Brain microvascular endothelial cell (primary cell): ENCODE results near the gene SYNPO2L.

ENCODE experiments used
- DNase-seq: peaks from one replicate; pipeline ENCODE4 v3.0.0-alpha.2; 2020
- H3K27ac ChIP-seq: fragments of 250-450 bp; sonication (Bioruptor Pico); 2 replicates; pipeline ENCODE4 v1.5.1; 2020; ENCODE audit warnings: mild to moderate bottlenecking, moderate library complexity
- H3K27me3 ChIP-seq: fragments of 250-450 bp; sonication (Bioruptor Pico); replicated peaks from 2 replicates; pipeline ENCODE4 v1.5.1; 2020; ENCODE audit warnings: mild to moderate bottlenecking
- H3K36me3 ChIP-seq: fragments of 250-450 bp; sonication (Bioruptor Pico); replicated peaks from 2 replicates; pipeline ENCODE4 v1.5.1; 2020; ENCODE audit warnings: mild to moderate bottlenecking
- H3K4me3 ChIP-seq: 2 replicates; pipeline ENCODE4 v1.5.1; 2011; ENCODE audit warnings: low read depth, mild to moderate bottlenecking, control low read depth, low read length, moderate library complexity
- CTCF ChIP-seq: IDR thresholded peaks from 2 replicates; pipeline ENCODE4 v1.5.1; 2011; ENCODE audit warnings: low read depth, mild to moderate bottlenecking, moderate library complexity, low read length, control low read depth, inconsistent platforms; ENCODE audit errors: missing control alignments
- in situ Hi-C: cut with HindIII; loops from 2 replicates; pipeline ENCODE4 v1.10.0; 2017; ENCODE audit warnings: low sequenced_read_pairs, low pct_ligation_motif_present

The SYNPO2L gene

DNA sequence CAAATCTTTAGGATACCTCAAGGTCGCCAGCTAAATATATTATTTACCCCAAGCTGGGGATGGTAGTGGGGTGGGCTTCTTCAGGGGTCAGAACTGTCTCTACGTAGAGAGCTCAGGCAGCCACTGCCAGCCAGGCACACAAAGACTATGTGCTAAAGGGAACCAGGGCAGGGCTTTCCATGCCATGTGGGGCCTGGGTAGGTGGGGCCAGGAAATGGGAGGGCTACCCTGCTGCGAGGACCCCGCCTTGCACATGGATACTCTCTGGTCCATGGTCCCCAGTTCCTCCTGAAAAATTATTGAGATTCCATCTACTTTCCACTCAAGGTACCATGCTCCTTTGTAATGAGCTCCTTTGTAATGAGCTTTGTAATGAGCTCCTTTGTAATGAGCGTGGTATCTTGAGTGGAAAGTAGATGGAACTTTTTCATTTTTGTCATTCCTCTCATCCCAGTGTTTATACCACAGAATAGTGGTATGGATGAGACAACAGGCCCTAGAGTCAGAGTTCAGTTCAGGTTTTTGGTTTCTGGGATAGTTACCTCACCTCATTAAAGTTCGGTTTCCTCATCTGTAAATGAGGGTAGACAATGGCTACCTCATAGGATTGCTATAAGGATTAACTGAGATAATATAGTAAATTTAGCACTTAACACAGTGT is 5.8 kb downstream of the SYNPO2L start:
- in situ Hi-C loops: no loop called here
- no peak for TF ChIP-seq CTCF
- no peaks in the 10 kb centered on the region for H3K36me3 ChIP-seq
- no peaks in the 10 kb centered on the region for H3K27me3 ChIP-seq
- H3K4me3 ChIP-seq: no peak overlapping the region
- peak overlapping the region; percentile 97 for H3K27ac ChIP-seq
- no peak for DNase-seq

DNA sequence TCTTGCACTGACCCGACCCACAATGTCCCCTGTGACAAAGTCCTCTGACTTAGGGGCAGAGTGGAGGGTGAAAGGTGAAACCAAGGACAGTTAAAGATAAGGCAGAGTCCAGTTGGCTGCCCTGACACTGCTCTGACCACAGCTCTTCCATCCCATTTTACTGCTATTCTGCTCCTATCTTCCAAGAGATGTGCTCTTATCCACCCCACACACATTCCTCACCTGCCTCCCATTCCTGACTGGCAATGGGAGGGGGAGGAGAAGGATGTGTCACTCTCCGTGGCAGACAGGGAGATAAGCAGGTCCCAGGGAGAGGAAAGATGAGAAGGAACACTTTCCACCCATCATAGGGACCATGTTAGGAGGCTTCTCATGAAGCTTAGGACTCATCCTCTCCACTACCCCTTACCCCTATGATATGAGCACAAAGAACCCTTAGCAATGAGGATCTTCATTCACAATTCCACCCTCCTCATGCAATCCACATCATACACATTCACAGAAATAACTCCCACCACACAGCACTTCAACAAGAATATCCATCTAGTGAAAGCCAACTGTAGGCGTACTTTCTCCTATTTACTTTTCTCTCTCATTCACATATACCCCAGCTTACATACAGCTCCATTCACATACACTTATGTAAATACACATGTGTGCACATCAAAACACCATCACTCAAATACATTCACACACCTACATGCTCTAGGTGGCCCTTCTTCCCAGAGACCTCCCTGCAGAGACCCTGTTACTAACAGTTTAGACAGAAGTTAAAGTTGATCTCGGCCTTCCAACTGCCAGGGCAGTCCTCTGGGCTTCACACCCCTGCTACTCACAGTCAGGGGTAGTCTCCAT is 6.6 kb downstream of the SYNPO2L start:
- no peaks in the 10 kb centered on the region for H3K27me3 ChIP-seq
- no peaks in the 10 kb centered on the region for H3K36me3 ChIP-seq
- H3K27ac ChIP-seq: peak overlapping the region; percentile 97
- in situ Hi-C loops: no loop called here
- peak; percentile 37 for DNase-seq
- H3K4me3 ChIP-seq: no peak overlapping the region
- TF ChIP-seq CTCF: no peak

GRCh38 chr10:73647875-73648651 is 7.8 kb downstream of the SYNPO2L start:
- no peaks in the 10 kb centered on the region for H3K36me3 ChIP-seq
- peak overlapping the region; percentile 63 for H3K4me3 ChIP-seq
- TF ChIP-seq CTCF: no peak
- H3K27ac ChIP-seq: peak overlapping the region; percentile 16
- in situ Hi-C loops: no loop called here
- no peaks in the 10 kb centered on the region for H3K27me3 ChIP-seq
- no peak for DNase-seq

GRCh38 chr10:73647211-73647874 is 8.5 kb downstream of the SYNPO2L start:
- Histone ChIP-seq H3K4me3 (peak overlapping the region; percentile 63), H3K27ac (peak overlapping the region; percentile 16)
- DNase-seq: no peak

More at GRCh38 chr10:73647211-73647874, 8.5 kb downstream of the SYNPO2L start:
- no peaks in the 10 kb centered on the region for H3K36me3 ChIP-seq
- in situ Hi-C loops: no loop called here
- TF ChIP-seq CTCF: no peak
- no peaks in the 10 kb centered on the region for H3K27me3 ChIP-seq
